Tibial artery (tissue), 4 donors: Measurements from ENCODE around the gene OTOF.

ENCODE experiments used
- DNase-seq, 2 donors: peaks; one replicate each; pipeline ENCODE4 v3.0.0-alpha.2; 2019
- H3K27ac ChIP-seq, 2 donors: fragments of 200-600 bp; sonication (generic) in 1 of 2; 1 replicate in 1 of 2; 2 replicates in 1 of 2; pipeline ENCODE4 v1.5.1; 2018 to 2019; ENCODE audit warnings: mild to moderate bottlenecking in 1 of 2
- H3K27me3 ChIP-seq, 2 donors: fragments of 200-600 bp; sonication (generic) in 1 of 2; one replicate each; pipeline versions ENCODE4 v1.5.1 to v1.6.0; 2016 to 2019
- H3K36me3 ChIP-seq, 3 donors: fragments of 200-600 bp; sonication (generic) in 2 of 3; one replicate each; pipeline ENCODE4 v1.5.1; 2016 to 2019; ENCODE audit warnings: mild to moderate bottlenecking in 2 of 3
- H3K4me1 ChIP-seq, 4 donors: fragments of 200-600 bp; sonication (generic) in 2 of 4; 1 replicate in 3 of 4; 2 replicates in 1 of 4; pipeline ENCODE4 v1.5.1; 2016 to 2019
- H3K4me3 ChIP-seq, 2 donors: fragments of 200-600 bp; sonication (generic) in 1 of 2; 1 replicate in 1 of 2; 2 replicates in 1 of 2; pipeline ENCODE4 v1.5.1; 2018 to 2019; ENCODE audit warnings: mild to moderate bottlenecking in 2 of 2
- H3K9me3 ChIP-seq, 3 donors: fragments of 200-600 bp; sonication (generic) in 1 of 3; one replicate each; pipeline ENCODE4 v1.5.1; 2016 to 2019
- CTCF ChIP-seq, 2 experiments: fragments of 200-600 bp in 1 of 2; fragments of 450-650 bp in 1 of 2; IDR thresholded peaks; one replicate each; pipeline ENCODE4 v1.5.1; 2017 to 2019; ENCODE audit warnings: antibody characterized with exemption in 2 of 2, mild to moderate bottlenecking in 1 of 2, moderate library complexity in 1 of 2
- intact Hi-C: fragments of 100-400 bp; cut with DNase I; formaldehyde crosslinking; loops from one replicate; pipeline ENCODE4 v1.15.0; 2023; ENCODE audit warnings: low total_unique reads

The OTOF gene

DNA sequence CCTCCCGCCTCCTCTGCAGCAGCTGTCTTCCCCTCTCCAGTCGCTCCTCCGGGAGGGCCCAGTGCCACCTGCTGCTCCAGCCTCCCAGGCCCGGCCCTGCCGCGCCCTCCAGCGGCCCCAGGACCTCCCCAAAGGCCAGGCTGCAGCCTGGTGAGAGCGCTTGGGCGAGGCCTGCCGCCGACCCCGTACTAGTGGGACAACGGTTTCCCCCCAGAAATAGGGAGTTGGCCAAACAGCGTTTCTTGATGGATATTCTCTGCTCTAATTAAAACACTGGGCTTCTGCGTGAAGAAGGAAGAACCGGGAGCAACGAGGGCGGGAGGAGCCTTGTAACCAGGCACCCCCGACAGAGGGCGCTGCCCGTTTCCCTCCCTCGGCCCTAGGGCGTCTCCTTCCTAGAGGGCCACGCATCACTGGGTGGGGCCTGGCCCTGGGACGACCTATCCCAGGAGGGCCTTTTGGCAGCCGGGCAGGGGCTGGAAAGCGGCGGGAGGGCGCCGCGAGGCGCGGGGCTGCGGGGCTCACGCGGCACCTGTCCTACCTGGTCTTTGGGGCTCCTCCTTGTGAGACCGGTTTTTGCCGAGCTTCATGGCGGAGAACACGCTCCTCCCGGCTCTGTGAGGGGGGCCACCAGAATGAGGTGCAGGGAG lies 25.4 kb upstream of the OTOF start:
- no peak overlapping the region for H3K27ac ChIP-seq
- H3K4me1 ChIP-seq = peaks cover 0 to 11% (median 9%) of the 10 kb centered on the region in 4 donors
- intact Hi-C loops = no loop called here
- peak; percentile 53 to 70 for TF ChIP-seq CTCF (IDR thresholded peaks at IDR 0.05)
- no peaks in the 10 kb centered on the region for H3K36me3 ChIP-seq
- H3K9me3 ChIP-seq = no peaks in the 10 kb centered on the region
- H3K27me3 ChIP-seq = peaks cover 0 to 29% of the 10 kb centered on the region in 2 donors
- DNase-seq = peak; percentile 38 to 72
- peak overlapping the region; percentile 20 to 49 for H3K4me3 ChIP-seq

GRCh38 chr2:26500406-26500805 lies 22.5 kb upstream of the OTOF start:
- intact Hi-C loops = no loop called here
- no peak for DNase-seq

DNA sequence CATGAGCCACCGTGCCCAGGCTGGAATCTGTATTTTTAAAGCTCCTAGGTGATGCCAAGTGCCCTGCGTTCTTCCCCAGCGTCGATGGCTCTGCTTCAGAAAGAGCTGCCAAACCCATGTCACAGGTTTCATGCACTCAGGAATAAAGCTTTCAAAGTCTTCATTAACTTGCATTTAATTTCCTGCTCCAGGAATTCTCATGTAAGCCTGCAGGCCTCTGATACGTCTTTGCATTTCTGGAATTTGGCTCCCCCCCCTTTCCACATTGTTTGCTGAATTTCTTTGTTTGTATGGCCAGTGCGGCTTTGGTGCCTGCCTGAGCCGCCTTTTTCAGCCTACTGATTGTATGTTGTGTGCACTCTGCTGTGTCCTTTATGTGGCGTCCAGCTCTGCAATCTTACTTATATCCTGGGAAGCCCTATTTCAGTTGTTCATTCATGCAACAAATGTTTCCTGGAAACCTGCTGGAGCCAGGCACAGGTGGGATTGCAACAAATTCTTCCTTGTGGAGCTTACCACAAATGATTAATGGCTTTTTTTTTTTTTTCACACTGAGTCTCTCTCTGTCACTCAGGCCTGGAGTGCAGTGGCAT lies 17.9 kb upstream of the OTOF start:
- no peak for TF ChIP-seq CTCF (IDR thresholded peaks at IDR 0.05)
- Histone ChIP-seq H3K36me3 (no peaks in the 10 kb centered on the region), H3K27me3 (peaks cover 0 to 10% of the 10 kb centered on the region in 2 donors), H3K4me3 (no peak overlapping the region), H3K9me3 (no peaks in the 10 kb centered on the region), H3K27ac (no peak overlapping the region), H3K4me1 (no peaks in the 10 kb centered on the region)
- no peak for DNase-seq
- intact Hi-C loops = no loop called here

More at GRCh38 chr2:26500406-26500805, 22.5 kb upstream of the OTOF start:
- Histone ChIP-seq H3K4me3 (no peak overlapping the region), H3K27ac (no peak overlapping the region), H3K4me1 (peaks cover 0 to 11% (median 9%) of the 10 kb centered on the region in 4 donors), H3K9me3 (no peaks in the 10 kb centered on the region), H3K36me3 (no peaks in the 10 kb centered on the region), H3K27me3 (peaks cover 0 to 31% of the 10 kb centered on the region in 2 donors)
- TF ChIP-seq CTCF (IDR thresholded peaks at IDR 0.05) = no peak

- Histone ChIP-seq H3K4me3 (no peak overlapping the region), H3K36me3 (no peaks in the 10 kb centered on the region), H3K4me1 (no peaks in the 10 kb centered on the region), H3K27me3 (peaks cover 0 to 10% of the 10 kb centered on the region in 2 donors), H3K27ac (no peak overlapping the region), H3K9me3 (no peaks in the 10 kb centered on the region)
- no peak for DNase-seq
- intact Hi-C loops = no loop called here
- TF ChIP-seq CTCF (IDR thresholded peaks at IDR 0.05) = no peak
Observed at GRCh38 chr2:26494891-26495290, 17.0 kb upstream of the OTOF start.

GRCh38 chr2:26494199-26494598 lies 16.3 kb upstream of the OTOF start:
- H3K4me1 ChIP-seq = no peaks in the 10 kb centered on the region
- TF ChIP-seq CTCF (IDR thresholded peaks at IDR 0.05) = no peak
- peaks cover 0 to 10% of the 10 kb centered on the region in 2 donors for H3K27me3 ChIP-seq
- intact Hi-C loops = no loop called here
- H3K4me3 ChIP-seq = no peak overlapping the region
- DNase-seq = no peak
- no peaks in the 10 kb centered on the region for H3K36me3 ChIP-seq
- H3K27ac ChIP-seq = no peak overlapping the region
- H3K9me3 ChIP-seq = no peaks in the 10 kb centered on the region
